HG02884 (cell line): Measurements from ENCODE around the gene ADARB1.

Experiments used
- ATAC-seq: cut with Tn5 transposase; IDR thresholded peaks from one replicate; pipeline ENCODE4 v1.9.1; 2021; ENCODE audit warnings: mild to moderate bottlenecking, moderate library complexity; ENCODE audit not compliant: unreplicated experiment

Gene ADARB1

GRCh38 chr21:45073301-45074047 lies 906 bp upstream of the ADARB1 start:
- ATAC-seq = no peak

DNA sequence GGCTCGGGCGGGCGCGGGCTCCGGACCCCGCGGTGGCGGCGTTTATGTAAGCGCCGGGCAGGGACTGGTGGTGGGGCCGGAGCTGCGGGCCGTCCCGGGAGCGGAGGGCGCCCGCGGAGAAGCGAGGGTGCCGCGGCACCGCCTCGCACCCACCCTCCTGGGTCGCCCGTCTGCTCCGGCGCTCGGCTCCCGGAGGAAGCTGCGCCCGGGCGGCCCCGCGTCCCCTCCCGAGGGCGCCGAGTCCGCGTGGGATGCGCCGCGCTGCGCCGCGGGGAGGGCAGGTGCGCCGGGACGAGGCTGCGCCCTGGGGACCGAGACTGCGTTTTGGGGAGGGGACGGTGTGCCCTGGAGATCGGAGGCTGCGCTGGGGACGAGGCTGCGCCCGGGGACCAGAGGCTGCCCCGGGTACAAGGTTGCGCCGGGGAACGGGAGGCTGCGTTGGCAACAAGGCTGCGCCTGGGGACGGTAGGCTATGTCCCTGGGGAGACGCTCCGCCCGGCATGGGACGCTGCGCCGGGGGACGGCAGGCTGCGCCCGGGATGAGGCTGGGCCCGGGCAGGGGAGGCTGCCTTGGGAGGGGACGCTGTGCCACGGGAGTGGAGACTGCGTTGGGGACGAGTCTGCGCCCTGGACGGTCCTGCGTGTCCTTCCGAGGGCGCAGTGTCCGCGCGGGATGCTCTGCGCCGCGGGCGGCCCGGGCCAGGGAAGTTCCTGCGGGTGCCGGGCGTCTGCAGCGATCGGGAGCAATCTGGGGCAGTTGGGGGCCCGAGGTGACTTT lies 627 bp downstream of the ADARB1 start:
- ATAC-seq = no peak

DNA sequence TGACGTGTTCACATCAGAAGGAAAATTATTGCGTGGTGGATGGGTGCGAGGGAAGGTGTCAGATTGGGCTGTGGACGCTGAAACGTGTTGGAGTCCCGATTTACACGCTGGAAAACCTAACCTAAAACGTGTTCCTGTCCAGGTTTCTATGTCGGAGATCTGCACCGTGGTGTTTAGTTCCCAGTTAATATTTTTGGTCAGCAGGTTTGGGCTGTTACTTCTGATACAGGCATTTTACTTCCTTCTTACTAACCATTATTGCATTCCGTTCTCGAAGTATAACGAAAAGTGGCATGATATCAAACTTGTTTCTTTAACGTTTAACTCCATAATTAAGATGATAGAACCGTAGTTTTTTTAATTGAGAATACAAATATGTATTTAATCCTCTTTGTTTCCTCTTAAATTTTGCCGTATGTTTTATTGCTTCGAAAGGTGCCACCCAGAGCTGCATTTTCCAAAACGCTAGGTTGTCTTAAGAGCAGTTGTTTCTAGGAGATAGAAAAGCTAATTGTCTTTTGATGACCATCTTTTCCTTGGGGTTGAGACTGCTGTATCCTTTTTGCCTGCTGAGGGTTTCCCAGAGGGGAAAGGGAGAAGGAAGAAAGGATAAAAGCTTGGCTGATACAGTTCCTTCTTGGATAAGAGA lies 1.3 kb downstream of the ADARB1 start:
- no peak for ATAC-seq

- ATAC-seq = no peak
Measured at GRCh38 chr21:45076245-45076711, 1.9 kb downstream of the ADARB1 start.

DNA sequence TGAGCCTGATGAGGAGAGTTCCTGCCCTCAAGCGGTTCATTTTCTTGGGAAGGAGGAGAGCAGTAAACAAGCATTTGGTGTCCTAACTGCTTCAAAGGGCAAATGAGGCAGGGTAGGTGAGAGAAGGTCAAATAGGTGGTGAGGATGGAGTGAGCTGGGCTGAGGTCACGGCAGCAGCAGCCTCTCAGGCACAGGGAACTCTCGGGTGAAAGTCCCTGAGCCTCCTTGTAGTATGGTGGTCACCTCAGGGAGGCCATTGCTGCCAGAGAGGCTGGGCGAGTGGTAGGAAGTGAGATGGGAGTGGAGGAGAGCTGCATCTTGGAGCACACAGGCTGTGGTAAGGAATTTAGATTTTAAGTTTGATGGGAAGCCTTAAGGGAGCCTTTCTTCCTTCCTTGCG lies 4.0 kb downstream of the ADARB1 start:
- ATAC-seq = no peak

DNA sequence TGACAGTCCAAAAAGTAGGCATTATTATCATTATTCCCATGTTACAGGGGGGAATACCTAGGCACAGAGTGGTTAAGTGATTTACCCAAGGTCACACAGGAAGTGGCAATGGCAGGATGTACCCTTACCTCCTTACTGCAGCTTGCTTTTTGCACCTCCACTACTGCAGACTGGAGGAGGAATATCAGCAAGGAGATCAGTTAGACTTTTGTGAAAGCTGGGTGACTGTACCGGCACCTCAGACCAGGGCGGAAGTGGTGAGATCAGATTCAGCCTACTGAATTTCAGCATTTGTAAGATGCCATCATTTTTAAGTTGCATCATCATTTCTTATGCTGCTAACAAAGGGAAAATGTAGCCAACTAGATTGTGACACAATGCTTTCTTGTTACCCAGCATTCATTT lies 4.5 kb downstream of the ADARB1 start:
- no peak for ATAC-seq

- ATAC-seq = no peak
Measured at GRCh38 chr21:45079351-45079750, 5.0 kb downstream of the ADARB1 start.

DNA sequence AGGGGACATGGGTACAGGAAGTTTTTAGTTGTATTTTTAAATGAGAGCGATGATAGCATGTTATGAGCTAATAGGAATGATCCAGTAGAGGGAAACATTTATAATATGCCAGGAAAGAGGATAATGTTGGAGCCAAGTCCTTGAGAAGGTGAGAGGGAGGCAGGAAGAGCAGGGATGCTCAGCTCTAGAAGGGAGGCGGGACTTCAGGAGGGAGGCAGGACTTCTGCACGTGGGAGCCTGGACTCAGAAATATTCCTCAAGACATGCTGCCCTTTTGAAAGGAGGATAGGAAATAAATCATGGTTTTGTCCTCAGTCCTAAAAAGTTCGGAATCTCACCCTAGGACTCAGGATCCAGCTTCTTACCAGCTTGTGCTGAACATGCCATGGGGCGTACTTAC lies 5.9 kb downstream of the ADARB1 start:
- no peak for ATAC-seq

GRCh38 chr21:45080639-45081414 lies 6.4 kb downstream of the ADARB1 start:
- ATAC-seq = no peak

DNA sequence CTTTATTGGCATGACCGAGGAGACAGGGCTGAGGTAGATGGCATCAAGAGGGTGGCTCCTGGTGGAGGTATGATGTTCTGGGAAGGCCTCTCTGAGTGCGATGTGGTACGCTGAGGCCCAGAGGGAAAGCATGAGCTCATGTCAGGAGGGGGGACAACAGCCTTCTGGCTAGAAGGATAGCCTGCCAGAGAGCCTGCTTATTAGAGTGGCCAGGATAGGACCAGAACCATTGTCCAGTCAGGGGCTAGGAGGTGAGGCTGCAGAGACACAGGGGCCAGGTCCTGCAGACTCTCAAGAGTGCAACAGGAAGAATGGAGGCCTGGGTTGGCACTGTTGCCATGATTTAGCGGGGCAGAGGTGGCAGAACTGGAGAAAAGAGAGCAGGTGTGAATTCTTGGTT lies 7.3 kb downstream of the ADARB1 start:
- ATAC-seq = no peak

DNA sequence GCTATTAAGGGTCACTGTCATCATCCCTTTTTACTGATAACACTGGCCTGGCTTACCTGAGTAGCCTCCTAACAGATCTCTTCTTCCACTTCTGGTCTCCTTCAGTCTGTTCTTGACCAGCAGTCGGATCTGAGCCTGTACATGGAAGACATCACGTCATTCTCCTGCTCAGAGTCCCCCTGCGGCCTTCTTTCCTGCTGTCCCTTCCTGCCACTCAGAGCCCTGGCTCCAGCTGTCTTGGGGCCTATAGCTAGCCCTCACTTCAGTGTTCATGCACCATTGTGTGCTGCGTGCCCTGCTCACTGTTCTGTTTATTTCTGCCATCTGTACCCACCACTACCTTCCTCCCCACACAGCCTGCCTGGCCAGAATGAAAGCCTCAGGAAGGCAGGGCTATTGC lies 8.4 kb downstream of the ADARB1 start:
- no peak for ATAC-seq

- ATAC-seq = no peak
Measured at GRCh38 chr21:45084121-45084520, 9.7 kb downstream of the ADARB1 start.

DNA sequence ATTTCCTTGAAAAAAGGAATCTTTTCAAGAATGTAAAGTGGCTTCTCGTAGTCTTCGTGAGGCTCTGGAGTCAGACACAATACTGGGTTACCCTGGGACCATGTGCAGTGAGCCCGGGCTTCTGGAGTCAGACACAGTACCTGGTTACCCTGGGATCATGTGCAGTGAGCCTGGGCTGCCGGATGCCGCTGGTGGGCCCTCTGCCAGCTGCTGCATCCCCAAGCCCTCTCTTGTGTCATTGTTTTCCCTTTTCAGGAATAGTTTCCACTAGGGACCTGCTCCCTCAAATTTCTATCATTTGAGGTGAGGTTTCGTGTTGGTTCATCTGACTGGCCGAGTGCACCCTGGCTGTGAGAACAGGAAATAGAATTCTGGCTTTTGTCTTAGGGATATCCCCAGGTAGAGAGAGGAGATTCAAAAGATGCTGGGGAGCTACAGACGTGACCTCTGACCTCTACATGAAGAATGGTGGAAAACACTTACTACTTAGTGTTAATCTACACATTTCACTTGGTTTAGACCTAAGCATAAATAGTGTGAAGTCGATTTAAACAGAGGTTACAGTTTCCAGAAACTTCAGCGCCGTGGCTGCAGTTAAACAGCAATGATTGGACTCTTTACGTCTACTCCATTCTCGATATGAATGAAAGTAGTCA lies 10.6 kb downstream of the ADARB1 start:
- no peak for ATAC-seq

DNA sequence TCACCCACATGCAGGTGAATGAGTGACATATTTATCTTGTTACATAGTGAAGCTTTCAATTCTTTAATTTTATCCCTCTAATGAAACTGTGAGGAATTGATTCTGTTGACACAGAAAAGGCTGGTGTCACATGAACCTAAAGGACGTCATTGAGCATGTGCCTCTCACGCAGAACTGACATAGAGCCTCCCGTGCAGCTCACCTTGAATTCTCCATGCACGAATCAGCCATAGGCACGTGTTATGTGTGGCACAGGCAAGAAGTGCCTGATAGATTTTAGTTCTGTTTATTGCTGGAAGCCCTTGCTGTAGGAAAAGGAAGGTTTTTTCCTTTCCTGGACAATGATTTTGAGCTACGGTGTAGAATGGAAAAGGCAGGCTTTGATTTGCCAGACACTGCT lies 11.3 kb downstream of the ADARB1 start:
- no peak for ATAC-seq

DNA sequence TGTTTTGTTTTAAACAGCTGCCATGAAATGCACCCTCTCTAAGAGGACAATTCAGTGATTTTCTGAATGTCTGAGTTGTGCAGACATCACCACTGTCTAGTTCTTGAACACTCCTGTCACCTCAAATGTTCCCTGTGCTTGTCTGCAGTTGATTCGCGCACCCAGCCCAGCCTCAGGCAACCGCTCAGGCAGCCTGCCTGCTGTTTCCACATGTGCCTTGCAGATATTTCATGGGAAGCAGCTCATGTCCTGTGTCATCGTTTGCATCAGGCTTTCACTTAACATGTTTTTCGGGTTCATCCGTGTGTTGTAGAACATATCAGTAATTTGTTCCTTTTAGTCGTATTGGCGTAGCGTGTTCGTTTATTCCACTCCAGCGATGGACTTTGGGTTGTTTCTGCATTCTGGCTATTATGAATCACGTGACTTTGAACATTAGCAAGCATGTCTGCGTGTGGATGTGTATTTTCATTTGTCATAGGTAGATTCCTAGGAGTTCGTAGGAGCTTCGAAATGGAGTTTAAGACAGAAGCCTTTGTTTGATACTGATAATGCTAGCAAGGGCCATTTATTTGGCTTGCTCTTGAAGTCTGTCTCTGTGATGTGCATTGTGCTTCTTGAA lies 12.1 kb downstream of the ADARB1 start:
- no peak for ATAC-seq

GRCh38 chr21:45087022-45087823 lies 12.8 kb downstream of the ADARB1 start:
- ATAC-seq = no peak

DNA sequence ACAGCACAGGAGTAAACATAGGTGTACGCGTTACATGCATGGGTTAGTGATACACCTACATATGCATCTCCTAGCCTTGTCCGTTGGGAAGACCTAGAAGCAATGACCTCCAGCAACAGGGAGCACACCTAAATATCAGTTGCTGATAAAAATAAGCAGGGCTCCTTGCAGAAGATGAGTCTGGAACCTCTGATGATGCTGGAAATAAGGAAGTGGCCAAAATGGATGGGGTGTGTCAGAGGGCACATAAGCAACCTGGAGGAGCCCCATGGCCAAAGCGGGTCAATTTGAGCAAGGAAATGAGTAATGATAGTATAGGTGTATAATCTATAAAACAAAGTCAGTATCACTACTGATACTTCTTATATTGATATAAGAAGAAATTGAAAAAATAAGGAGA lies 13.7 kb downstream of the ADARB1 start:
- ATAC-seq = no peak

DNA sequence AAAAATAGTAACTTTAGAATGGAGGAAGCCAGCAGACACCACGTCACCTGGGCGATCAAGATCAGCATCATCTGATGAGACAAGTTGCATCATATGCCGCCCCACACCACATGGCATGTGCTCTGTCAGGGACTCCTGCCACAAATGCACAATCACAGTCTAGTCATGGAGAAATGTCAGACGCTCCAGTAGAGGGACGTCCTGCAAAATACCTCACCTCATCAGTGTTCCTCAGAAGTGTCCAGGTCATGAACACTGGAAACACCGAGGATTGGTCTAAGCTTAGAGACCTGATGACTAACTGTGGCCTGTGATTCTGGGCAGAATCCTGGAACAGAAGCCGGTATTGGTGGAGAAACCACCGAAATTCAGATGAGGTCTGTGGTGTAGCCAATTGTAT lies 14.3 kb downstream of the ADARB1 start:
- no peak for ATAC-seq

GRCh38 chr21:45089964-45090363 lies 15.6 kb downstream of the ADARB1 start:
- no peak for ATAC-seq
